ENCODE results near the gene HOXB6.

- TF ChIP-seq TSHZ2 (CRISPR knock-in tag; IDR thresholded peaks at IDR 0.05), result no peak
- no peak for TF ChIP-seq TCF4 (CRISPR knock-in tag; IDR thresholded peaks at IDR 0.05; ENCODE audit: borderline replicate concordance)
- no peak for TF ChIP-seq ARNTL (CRISPR knock-in tag; IDR thresholded peaks at IDR 0.05; ENCODE audit: borderline replicate concordance, low read depth)
- no peak for TF ChIP-seq BACH2 (CRISPR knock-in tag; IDR thresholded peaks at IDR 0.05; ENCODE audit: borderline replicate concordance)
Observed at GRCh38 chr17:48615963-48616716, 11.4 kb upstream of the HOXB6 start.

All from SK-N-SH treated with all-trans-retinoic acid at 6 μM for 48 hours (cell line).